PFSK-1 (cell line): ENCODE data around the gene COL25A1.

Experiments used
- FOXP2 ChIP-seq: optimal IDR thresholded peaks from 2 replicates; pipeline ENCODE3; 2011; ENCODE audit warnings: borderline replicate concordance, control low read depth, inconsistent platforms; ENCODE audit not compliant: insufficient read depth; ENCODE audit errors: extremely low read length, extremely low read depth
- POLR2AphosphoS5 ChIP-seq: IDR thresholded peaks from 2 replicates; pipeline ENCODE4 v1.6.1; 2012; ENCODE audit warnings: low read depth, mild to moderate bottlenecking, control low read depth, low read length, moderate library complexity
- REST ChIP-seq, 2 experiments: IDR thresholded peaks; 2 replicates each; pipeline versions ENCODE4 v1.6.1 to v1.8.0; 2011 to 2012; ENCODE audit warnings: low read depth in 2 of 2, low read length in 2 of 2, control low read depth in 1 of 2, inconsistent platforms in 1 of 2, mild to moderate bottlenecking in 1 of 2, moderate library complexity in 1 of 2; ENCODE audit not compliant: insufficient read depth in 1 of 2
- SIN3A ChIP-seq: IDR thresholded peaks from 2 replicates; pipeline ENCODE4 v1.6.1; 2012; ENCODE audit warnings: mild to moderate bottlenecking, low read length, moderate library complexity, borderline replicate concordance; ENCODE audit not compliant: insufficient read depth
- TAF1 ChIP-seq: IDR thresholded peaks from 2 replicates; pipeline ENCODE4 v1.6.1; 2012; ENCODE audit warnings: low read length, control low read depth, borderline replicate concordance; ENCODE audit not compliant: insufficient read depth

The COL25A1 gene

GRCh38 chr4:108763226-108763593 lies 539.2 kb downstream of the COL25A1 start:
- TF ChIP-seq REST (IDR thresholded peaks at IDR 0.05; ENCODE audit: insufficient read depth in 1 of 2, low read depth in 2 of 2, low read length in 2 of 2) (no peak), SIN3A (no peak), POLR2AphosphoS5 (no peak), TAF1 (no peak)

- TF ChIP-seq REST (IDR thresholded peaks at IDR 0.05; ENCODE audit: insufficient read depth in 1 of 2, low read depth in 2 of 2, low read length in 2 of 2), result no peak
- no peak for TF ChIP-seq POLR2AphosphoS5
- TF ChIP-seq FOXP2, result no peak
- TF ChIP-seq TAF1, result no peak
- TF ChIP-seq SIN3A, result no peak
Observed at GRCh38 chr4:108762559-108763225, 539.8 kb downstream of the COL25A1 start, which contains the start of gene ETNPPL. Gene ETNPPL, minus strand, starts transcription at chr4:108763053. Its CDS starts 155 bp downstream, at chr4:108762898.
